NCI-H446 treated with DMSO at 0.1 percent for 48 hours (cell line): ENCODE measurements around the gene CPHXL2.

ENCODE experiments used
- DNase-seq: peaks from one replicate; lab custom pipeline; 2025; lab: John Stamatoyannopoulos, UW

CPHXL2 gene

DNA sequence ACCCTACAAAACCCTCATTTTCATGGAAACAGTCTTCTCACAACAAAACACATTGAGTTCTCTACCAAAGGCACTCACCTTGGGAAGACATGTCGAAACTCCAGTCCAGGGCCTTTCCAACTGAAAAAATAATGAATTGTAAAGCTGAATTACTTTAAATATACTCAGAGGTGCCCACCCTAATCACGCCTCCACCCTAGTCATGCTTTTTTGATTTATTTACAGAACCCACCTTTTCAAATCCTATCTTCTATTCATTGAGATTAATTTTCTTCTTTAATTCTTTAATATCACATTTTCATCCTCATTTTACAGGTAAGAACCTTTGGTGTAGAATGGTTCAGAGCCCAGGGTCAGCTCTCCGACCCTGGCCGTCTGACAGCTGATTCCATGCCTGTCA lies at the start of gene CPHXL2:
Gene CPHXL2, minus strand, starts transcription at position 101 of the 400 bp plus-strand sequence. Its CDS starts 10 bp downstream, at position 91.
- no peak for DNase-seq

DNA sequence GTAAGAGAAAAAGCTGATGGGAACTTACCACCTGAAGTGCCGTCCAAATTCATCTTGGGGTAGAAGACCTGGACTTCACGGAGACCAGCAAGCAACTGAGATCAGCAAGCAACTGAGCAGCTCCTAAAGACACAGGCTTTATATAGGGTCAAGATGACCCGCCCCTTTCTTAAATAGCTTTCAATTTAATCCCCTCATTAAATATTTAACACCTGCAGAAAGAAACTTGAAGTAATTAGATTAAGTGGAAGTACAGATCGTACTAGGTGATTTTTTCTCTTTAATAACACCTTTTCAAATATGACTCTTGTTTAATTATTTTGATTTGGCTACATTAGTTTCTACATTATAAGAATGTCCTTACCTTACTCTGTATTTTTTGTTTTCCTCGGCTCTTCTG lies 49.6 kb upstream of the CPHXL2 start, which contains the start of gene CPHXL:
Gene CPHXL, minus strand, starts transcription at position 101 of the 400 bp plus-strand sequence. Its CDS starts 48 bp downstream, at position 53.
- no peak for DNase-seq

GRCh38 chr16:75718452-75718851 lies 41.6 kb upstream of the CPHXL2 start:
- no peak for DNase-seq

DNA sequence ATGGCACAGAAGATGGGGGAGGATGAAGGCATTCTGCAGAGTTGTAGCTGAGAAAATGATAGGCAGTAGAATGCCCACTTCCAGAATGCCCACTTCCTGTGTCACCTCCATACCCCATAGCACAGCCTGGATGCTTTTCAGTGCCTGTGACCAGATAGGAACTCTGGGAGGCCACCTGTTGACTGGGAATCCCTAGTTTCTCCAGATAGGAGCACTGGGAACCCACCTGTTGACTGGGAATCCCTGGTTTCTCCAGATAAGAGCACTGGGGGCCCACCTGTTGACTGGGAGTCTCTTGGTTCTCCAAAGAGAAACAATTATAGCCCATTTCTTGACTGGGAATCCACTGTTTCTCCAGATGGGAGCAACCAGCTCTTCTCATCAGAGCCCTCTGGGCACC lies 37.9 kb upstream of the CPHXL2 start:
- DNase-seq, result no peak

- DNase-seq, result no peak
Measured at GRCh38 chr16:75710344-75710743, 33.5 kb upstream of the CPHXL2 start.

GRCh38 chr16:75703306-75703705 lies 26.5 kb upstream of the CPHXL2 start:
- no peak for DNase-seq

GRCh38 chr16:75702242-75702641 lies 25.4 kb upstream of the CPHXL2 start:
- no peak for DNase-seq

DNA sequence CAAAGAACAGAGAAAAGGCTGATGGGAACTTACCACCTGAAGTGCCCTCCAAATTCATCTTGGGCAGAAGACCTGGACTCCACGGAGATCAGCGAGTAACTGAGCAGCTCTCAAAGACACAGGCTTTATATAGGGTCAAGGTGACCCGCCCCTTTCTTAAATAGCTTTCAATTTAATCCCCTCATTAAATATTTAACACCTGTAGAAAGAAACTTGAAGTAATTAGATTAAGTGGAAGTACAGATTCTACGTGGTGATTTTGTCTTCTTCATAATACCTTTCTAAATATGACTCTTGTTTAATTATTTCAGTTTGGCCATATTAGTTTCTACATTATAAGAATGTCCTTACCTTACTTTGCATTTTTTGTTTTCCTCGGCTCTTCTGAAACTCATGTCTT lies 24.6 kb upstream of the CPHXL2 start, which contains the start of gene DUXB:
Gene DUXB, minus strand, starts transcription at position 101 of the 400 bp plus-strand sequence. Its CDS starts 43 bp downstream, at position 58.
- no peak for DNase-seq

DNA sequence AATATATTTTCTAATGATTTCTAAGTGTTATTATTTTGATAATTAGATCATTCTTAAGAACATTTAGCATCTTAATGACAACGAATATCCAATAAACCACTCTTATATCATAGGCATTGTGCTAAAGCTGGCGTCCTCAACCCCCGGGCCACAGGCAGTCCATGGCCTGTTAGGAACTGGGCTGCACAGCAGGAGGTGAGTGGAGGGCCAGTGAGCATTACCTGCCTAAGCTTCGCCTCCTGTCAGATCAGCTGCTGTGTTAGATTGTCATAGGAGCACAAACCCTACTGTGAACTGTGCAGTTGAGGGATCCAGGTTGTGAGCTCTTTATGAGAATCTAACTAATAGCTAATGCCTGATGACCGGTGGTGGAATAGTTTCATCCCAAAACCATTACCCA lies 20.8 kb upstream of the CPHXL2 start:
- no peak for DNase-seq

DNA sequence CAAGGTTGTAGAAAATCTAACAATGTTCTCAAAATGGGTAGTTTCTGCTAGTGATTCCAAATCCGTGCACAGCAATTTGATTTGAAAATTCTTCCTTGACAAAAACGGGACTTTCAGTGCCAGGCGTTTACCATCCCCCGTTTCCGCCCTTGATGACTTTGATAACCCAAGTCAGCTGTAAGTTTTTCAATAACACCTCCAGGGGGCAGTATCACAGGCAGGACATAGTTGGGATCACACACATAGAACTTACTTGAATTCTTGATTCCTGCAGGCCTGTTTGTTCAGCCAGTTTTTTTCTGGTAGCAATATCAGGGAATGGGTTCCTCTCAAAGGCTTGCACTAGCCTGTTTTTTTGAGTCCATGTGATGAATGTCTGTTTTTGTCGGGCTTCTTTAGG lies 18.9 kb upstream of the CPHXL2 start:
- no peak for DNase-seq

- DNase-seq, result no peak
Measured at GRCh38 chr16:75687361-75687760, 10.6 kb upstream of the CPHXL2 start.

GRCh38 chr16:75682308-75682707 lies 5.5 kb upstream of the CPHXL2 start:
- no peak for DNase-seq

DNA sequence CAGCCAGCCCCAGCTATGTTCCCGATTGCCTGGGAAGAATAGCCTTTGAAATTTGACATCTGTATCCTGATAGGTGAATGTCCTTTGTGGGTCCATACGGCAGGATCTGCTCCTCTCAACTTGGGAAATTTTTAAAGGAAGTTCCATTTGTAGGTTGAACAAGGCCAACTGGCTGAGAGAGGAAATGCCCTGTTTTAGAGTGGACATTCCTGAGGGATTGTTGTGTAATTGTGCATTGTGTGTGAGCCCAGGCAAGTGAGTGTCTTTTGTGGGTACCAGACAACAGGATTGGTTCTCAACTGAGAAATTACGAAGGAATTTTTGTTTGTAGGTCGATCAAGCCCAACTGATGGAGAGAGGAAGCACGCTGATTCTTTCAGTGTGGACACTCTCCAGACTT lies 2.6 kb upstream of the CPHXL2 start:
- no peak for DNase-seq

GRCh38 chr16:75667503-75667902 lies 9.3 kb downstream of the CPHXL2 start:
- DNase-seq, result no peak

DNA sequence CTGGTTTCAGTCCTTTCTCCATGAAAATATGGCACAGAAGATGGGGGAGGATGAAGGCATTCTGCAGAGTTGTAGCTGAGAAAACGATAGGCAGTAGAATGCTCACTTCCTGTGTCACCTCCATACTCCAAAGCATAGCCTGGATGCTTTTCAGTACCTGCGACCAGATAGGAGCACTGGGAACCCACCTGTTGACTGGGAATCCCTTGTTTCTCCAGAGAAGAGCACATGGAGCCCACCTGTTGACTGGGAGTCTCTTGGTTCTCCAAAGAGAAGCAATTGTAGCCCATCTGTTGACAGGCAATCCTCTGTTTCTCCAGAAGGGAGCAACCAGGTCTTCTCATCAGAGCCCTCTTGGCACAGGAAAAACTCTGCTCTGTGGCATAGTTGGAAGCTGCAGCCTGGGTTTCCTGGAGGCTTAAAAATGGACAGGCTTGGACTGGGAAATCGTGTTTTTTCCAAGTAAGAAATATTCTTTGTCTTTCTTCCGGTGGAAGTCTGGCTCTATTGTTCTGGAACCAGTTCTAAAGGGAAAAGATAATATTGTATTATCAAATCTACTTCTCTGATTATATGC lies 16.0 kb downstream of the CPHXL2 start:
- DNase-seq, result no peak

GRCh38 chr16:75660321-75660720 lies 16.5 kb downstream of the CPHXL2 start:
- no peak for DNase-seq

DNA sequence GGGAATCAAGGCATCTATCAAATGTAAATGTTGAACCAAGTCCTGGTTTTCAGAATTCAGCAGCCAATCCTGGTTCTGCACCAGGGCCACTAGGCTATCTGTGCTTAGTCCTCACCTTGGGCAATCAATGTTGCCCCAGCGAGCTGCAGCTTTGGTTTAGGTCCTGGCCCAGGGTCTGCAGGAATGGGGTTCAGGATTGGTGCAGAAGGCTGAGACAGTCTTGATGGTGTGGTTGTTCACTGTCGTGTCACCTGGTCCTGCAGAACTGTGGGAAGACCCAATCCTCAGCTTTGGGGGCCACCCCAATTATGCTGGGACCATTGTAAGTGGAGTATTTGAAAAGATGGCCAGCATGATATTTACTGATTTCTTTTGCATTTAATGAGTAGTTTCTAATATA lies 18.6 kb downstream of the CPHXL2 start:
- DNase-seq, result no peak

DNA sequence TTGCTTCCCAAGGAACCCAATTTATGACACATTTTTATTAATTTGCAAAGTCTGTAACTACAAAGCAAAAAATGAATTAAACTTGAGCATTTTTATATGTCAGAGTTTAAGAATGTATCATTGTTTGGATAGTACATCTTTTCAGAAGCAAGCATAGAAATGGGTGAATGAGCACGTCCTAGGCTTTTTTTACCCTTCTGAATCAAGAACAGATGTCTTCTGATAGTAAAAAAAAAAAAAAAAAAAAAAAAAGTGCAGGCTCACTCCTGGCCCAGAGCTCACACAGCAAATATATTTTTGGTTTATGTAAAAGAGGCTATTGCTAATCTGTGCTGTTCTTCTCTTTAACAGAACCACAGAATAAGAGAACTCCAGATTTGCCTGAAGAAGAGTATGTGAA lies 22.9 kb downstream of the CPHXL2 start:
- DNase-seq, result no peak

- peak; percentile 5 for DNase-seq
Measured at GRCh38 chr16:75648265-75649076, 28.3 kb downstream of the CPHXL2 start.

GRCh38 chr16:75647492-75648264 lies 29.1 kb downstream of the CPHXL2 start, which contains the start of the genes KARS1 and TERF2IP:
KARS1 (minus strand) TSS chr16:75647665; CDS start chr16:75647639, 26 bp downstream.
TERF2IP (plus strand) TSS chr16:75647773; CDS start chr16:75647883, 110 bp downstream.
- peak; percentile 81 for DNase-seq

DNA sequence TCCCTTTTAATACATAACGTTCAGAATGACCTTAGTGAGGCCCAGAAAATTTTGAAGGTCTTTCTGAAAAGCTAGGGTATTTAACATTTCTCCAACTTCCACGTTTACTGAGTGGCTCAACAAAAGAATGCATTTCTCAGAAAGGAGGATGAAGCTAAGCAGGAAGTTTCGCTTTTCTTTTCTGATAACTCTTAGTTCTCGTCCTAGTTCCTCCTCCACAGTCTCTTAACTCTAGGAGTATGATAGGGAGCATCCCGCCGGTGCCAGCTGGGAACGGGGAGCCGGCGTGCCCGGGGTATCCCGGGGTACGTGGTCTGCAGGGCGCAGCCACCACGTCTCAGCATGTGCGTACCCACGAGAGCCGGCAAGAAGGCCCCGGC lies 29.7 kb downstream of the CPHXL2 start:
- no peak for DNase-seq

GRCh38 chr16:75644240-75645012 lies 32.4 kb downstream of the CPHXL2 start:
- no peak for DNase-seq
